Cerebellar nuclear complex (tissue), 1 donor: ENCODE data around the gene RAC2.

ENCODE experiments used
- DNase-seq, 2 experiments: peaks; one replicate each; lab custom pipeline; 2025; lab: John Stamatoyannopoulos, UW

RAC2 gene

GRCh38 chr22:37221424-37222333, 22.4 kb downstream of the RAC2 start:
- DNase-seq: no peak

- DNase-seq: no peak
Observed at GRCh38 chr22:37220543-37220981, 23.5 kb downstream of the RAC2 start.

GRCh38 chr22:37219533-37219932, 24.5 kb downstream of the RAC2 start:
- DNase-seq: no peak

GRCh38 chr22:37218771-37219411, 25.2 kb downstream of the RAC2 start:
- DNase-seq: no peak

GRCh38 chr22:37218399-37218770, 25.7 kb downstream of the RAC2 start:
- no peak for DNase-seq

- no peak for DNase-seq
Observed at GRCh38 chr22:37215890-37216289, 28.2 kb downstream of the RAC2 start.

- DNase-seq: no peak
Observed at GRCh38 chr22:37214731-37215030, 29.4 kb downstream of the RAC2 start.

GRCh38 chr22:37213941-37214730, 29.9 kb downstream of the RAC2 start:
- DNase-seq: no peak

- no peak for DNase-seq
Observed at GRCh38 chr22:37213218-37213855, 30.7 kb downstream of the RAC2 start.

GRCh38 chr22:37212174-37212906, 31.7 kb downstream of the RAC2 start, which contains the start of gene SSTR3:
Gene SSTR3 (minus strand): TSS chr22:37212477. CDS start chr22:37207803, 4,674 bp downstream.
- no peak for DNase-seq

- no peak for DNase-seq
Observed at GRCh38 chr22:37211866-37212173, 32.2 kb downstream of the RAC2 start.

- DNase-seq: no peak
Observed at GRCh38 chr22:37211075-37211865, 32.8 kb downstream of the RAC2 start.

GRCh38 chr22:37210041-37210803, 33.8 kb downstream of the RAC2 start:
- DNase-seq: no peak

- DNase-seq: no peak
Observed at GRCh38 chr22:37209140-37209845, 34.8 kb downstream of the RAC2 start.

GRCh38 chr22:37208401-37209139, 35.5 kb downstream of the RAC2 start:
- no peak for DNase-seq

- DNase-seq: no peak
Observed at GRCh38 chr22:37207981-37208380, 36.1 kb downstream of the RAC2 start.

- no peak for DNase-seq
Observed at GRCh38 chr22:37206841-37207821, 36.9 kb downstream of the RAC2 start.
